ENCODE data around the gene COX14.

The COX14 gene

GRCh38 chr12:50164963-50165362, 52.9 kb downstream of the COX14 start:
- DNase-seq: no peak

GRCh38 chr12:50166799-50167048, 54.7 kb downstream of the COX14 start:
- DNase-seq: no peak

DNA sequence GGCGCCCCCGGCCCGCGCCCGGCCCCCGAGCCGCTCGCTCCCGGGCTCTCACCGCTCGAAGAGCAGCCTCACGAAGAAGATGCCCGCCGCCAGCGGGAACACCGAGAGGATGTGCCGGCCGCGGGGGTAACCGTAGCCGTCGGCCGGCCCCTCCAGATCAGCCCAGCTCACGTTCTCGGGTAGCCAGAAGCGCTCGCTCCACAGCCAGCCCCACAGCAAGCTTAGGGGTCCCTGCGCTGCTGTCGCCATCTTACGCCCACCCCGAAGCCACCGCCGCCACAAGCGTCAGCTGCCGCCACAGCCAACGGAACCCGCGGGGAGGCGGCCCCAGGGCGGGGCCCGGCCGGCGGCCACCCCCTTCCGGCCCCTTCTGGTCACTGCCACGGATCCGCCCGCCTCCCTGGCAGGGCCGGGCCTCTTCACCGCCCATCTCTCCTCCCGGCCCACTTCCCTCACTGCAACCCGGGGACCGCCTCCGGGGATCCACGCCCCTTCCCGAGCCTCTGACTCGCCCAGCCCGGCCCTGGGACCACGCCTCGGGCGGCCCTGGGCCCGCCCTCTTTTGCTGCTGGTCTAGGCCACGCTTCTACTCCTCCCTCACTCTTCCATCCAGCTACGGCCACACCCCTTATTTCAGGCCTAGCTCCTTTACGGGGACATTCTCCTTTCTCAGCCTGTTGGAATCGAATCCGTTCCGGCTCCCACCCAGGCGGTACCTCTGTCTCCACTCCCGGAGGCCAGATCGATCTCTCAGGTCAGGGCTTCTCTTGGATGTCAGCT, 55.2 kb downstream of the COX14 start, which contains the start of gene CERS5:
Gene CERS5 (minus strand): TSS at position 321 of the 780 bp plus-strand sequence. CDS start 72 bp downstream, at position 249.
- peak; percentile 93 for DNase-seq
